Memory B cell (primary cell): ENCODE measurements around the gene MCCD1.

Experiments
- ATAC-seq: fragments of 150-1000 bp; cut with Tn5 transposase; 2 replicates; pipeline ENCODE4 v1.10.0; 2021; ENCODE audit warnings: low read depth, mild to moderate bottlenecking, moderate library complexity
- DNase-seq, 2 donors: peaks; one replicate each; pipeline ENCODE4 v3.0.0; 2022; ENCODE audit warnings: low spot score in 2 of 2
- H3K27ac Mint-ChIP-seq: one replicate; pipeline ENCODE4 v1.8.0; 2022; ENCODE audit warnings: mild to moderate bottlenecking, moderate library complexity, mixed read lengths
- H3K27me3 Mint-ChIP-seq: one replicate; pipeline ENCODE4 v1.8.0; 2022; ENCODE audit warnings: mixed read lengths
- H3K36me3 Mint-ChIP-seq: one replicate; pipeline ENCODE4 v1.8.0; 2022; ENCODE audit warnings: mild to moderate bottlenecking, mixed read lengths
- H3K4me1 Mint-ChIP-seq: one replicate; pipeline ENCODE4 v1.8.0; 2022; ENCODE audit warnings: mixed read lengths
- H3K4me3 Mint-ChIP-seq: one replicate; pipeline ENCODE4 v1.8.0; 2022; ENCODE audit warnings: mild to moderate bottlenecking, moderate library complexity, mixed read lengths
- H3K9me3 Mint-ChIP-seq: one replicate; pipeline ENCODE4 v1.8.0; 2022; ENCODE audit warnings: mixed read lengths

Gene MCCD1

GRCh38 chr6:31530659-31531058 is 1.9 kb downstream of the MCCD1 start:
- no peak for ATAC-seq
- Mint-ChIP-seq H3K36me3 (peaks cover 30% of the 10 kb centered on the region), H3K27me3 (no peaks in the 10 kb centered on the region)

GRCh38 chr6:31531162-31531561 is 2.4 kb downstream of the MCCD1 start:
- H3K27ac Mint-ChIP-seq, result no peak overlapping the region

More at GRCh38 chr6:31530659-31531058, 1.9 kb downstream of the MCCD1 start:
- Mint-ChIP-seq H3K9me3 (no peaks in the 10 kb centered on the region), H3K27ac (no peak overlapping the region), H3K4me3 (no peak overlapping the region), H3K4me1 (peaks cover 14% of the 10 kb centered on the region)
- DNase-seq, result no peak

GRCh38 chr6:31531771-31532643 is 3.2 kb downstream of the MCCD1 start:
- H3K27me3 Mint-ChIP-seq, result no peaks in the 10 kb centered on the region
- DNase-seq, result no peak

More at GRCh38 chr6:31531162-31531561, 2.4 kb downstream of the MCCD1 start:
- no peak overlapping the region for H3K4me3 Mint-ChIP-seq
- no peaks in the 10 kb centered on the region for H3K27me3 Mint-ChIP-seq
- no peak for DNase-seq
- peaks cover 15% of the 10 kb centered on the region for H3K4me1 Mint-ChIP-seq
- H3K9me3 Mint-ChIP-seq, result no peaks in the 10 kb centered on the region
- no peak for ATAC-seq
- peaks cover 35% of the 10 kb centered on the region for H3K36me3 Mint-ChIP-seq

GRCh38 chr6:31532644-31533454 is 4.1 kb downstream of the MCCD1 start:
- H3K27me3 Mint-ChIP-seq, result no peaks in the 10 kb centered on the region
- DNase-seq, result no peak
- ATAC-seq, result no peak
- no peak overlapping the region for H3K4me3 Mint-ChIP-seq
- no peaks in the 10 kb centered on the region for H3K9me3 Mint-ChIP-seq
- H3K36me3 Mint-ChIP-seq, result peaks cover 43% of the 10 kb centered on the region
- H3K27ac Mint-ChIP-seq, result no peak overlapping the region
- H3K4me1 Mint-ChIP-seq, result peaks cover 17% of the 10 kb centered on the region

More at GRCh38 chr6:31531771-31532643, 3.2 kb downstream of the MCCD1 start:
- ATAC-seq, result no peak
- Mint-ChIP-seq H3K9me3 (no peaks in the 10 kb centered on the region), H3K4me3 (no peak overlapping the region), H3K27ac (no peak overlapping the region), H3K4me1 (peaks cover 14% of the 10 kb centered on the region), H3K36me3 (peaks cover 40% of the 10 kb centered on the region)

GRCh38 chr6:31533455-31533841 is 4.7 kb downstream of the MCCD1 start:
- H3K27me3 Mint-ChIP-seq, result no peaks in the 10 kb centered on the region
- no peaks in the 10 kb centered on the region for H3K9me3 Mint-ChIP-seq
- H3K36me3 Mint-ChIP-seq, result peaks cover 47% of the 10 kb centered on the region
- ATAC-seq (no peak), DNase-seq (no peak)
- no peak overlapping the region for H3K4me3 Mint-ChIP-seq
- H3K27ac Mint-ChIP-seq, result no peak overlapping the region
- H3K4me1 Mint-ChIP-seq, result peaks cover 20% of the 10 kb centered on the region

GRCh38 chr6:31534011-31534410 is 5.2 kb downstream of the MCCD1 start:
- H3K36me3 Mint-ChIP-seq, result peaks cover 53% of the 10 kb centered on the region
- no peak overlapping the region for H3K4me3 Mint-ChIP-seq
- H3K27me3 Mint-ChIP-seq, result no peaks in the 10 kb centered on the region
- DNase-seq (no peak), ATAC-seq (no peak)
- H3K4me1 Mint-ChIP-seq, result peaks cover 26% of the 10 kb centered on the region
- no peak overlapping the region for H3K27ac Mint-ChIP-seq
- no peaks in the 10 kb centered on the region for H3K9me3 Mint-ChIP-seq

GRCh38 chr6:31534521-31535040 is 5.8 kb downstream of the MCCD1 start:
- H3K27me3 Mint-ChIP-seq, result no peaks in the 10 kb centered on the region
- ATAC-seq (no peak), DNase-seq (no peak)
- no peaks in the 10 kb centered on the region for H3K9me3 Mint-ChIP-seq
- H3K36me3 Mint-ChIP-seq, result peaks cover 58% of the 10 kb centered on the region
- no peak overlapping the region for H3K4me3 Mint-ChIP-seq
- peaks cover 31% of the 10 kb centered on the region for H3K4me1 Mint-ChIP-seq
- no peak overlapping the region for H3K27ac Mint-ChIP-seq

- Mint-ChIP-seq H3K27ac (no peak overlapping the region), H3K9me3 (no peaks in the 10 kb centered on the region), H3K4me1 (peaks cover 36% of the 10 kb centered on the region), H3K36me3 (peaks cover 58% of the 10 kb centered on the region), H3K27me3 (no peaks in the 10 kb centered on the region), H3K4me3 (no peak overlapping the region)
- no peak for DNase-seq
- no peak for ATAC-seq
These were observed 7.0 kb downstream of the MCCD1 start for GRCh38 chr6:31535538-31536324.

- DNase-seq (no peak), ATAC-seq (no peak)
- H3K4me3 Mint-ChIP-seq, result peak overlapping the region; percentile 2
- peaks cover 33% of the 10 kb centered on the region for H3K4me1 Mint-ChIP-seq
- H3K9me3 Mint-ChIP-seq, result no peaks in the 10 kb centered on the region
- H3K27me3 Mint-ChIP-seq, result no peaks in the 10 kb centered on the region
- H3K36me3 Mint-ChIP-seq, result peaks cover 47% of the 10 kb centered on the region
- peak overlapping the region; percentile 94 for H3K27ac Mint-ChIP-seq
These were observed 10.1 kb downstream of the MCCD1 start for GRCh38 chr6:31538805-31539400.

GRCh38 chr6:31540640-31541039 is 11.9 kb downstream of the MCCD1 start:
- peaks cover 33% of the 10 kb centered on the region for H3K4me1 Mint-ChIP-seq
- no peaks in the 10 kb centered on the region for H3K27me3 Mint-ChIP-seq
- no peak for DNase-seq
- H3K9me3 Mint-ChIP-seq, result no peaks in the 10 kb centered on the region
- peak overlapping the region; percentile 94 for H3K27ac Mint-ChIP-seq
- peaks cover 36% of the 10 kb centered on the region for H3K36me3 Mint-ChIP-seq
- no peak for ATAC-seq
- H3K4me3 Mint-ChIP-seq, result peak overlapping the region; percentile 94

- ATAC-seq, result peak; percentile 37
- H3K36me3 Mint-ChIP-seq, result peaks cover 31% of the 10 kb centered on the region
These were observed 12.4 kb downstream of the MCCD1 start for GRCh38 chr6:31541059-31541657.

GRCh38 chr6:31541658-31542521 is 13.1 kb downstream of the MCCD1 start, which contains the start of gene DDX39B:
Gene DDX39B (minus strand): TSS chr6:31542003. CDS start chr6:31540532, 1,471 bp downstream.
- Mint-ChIP-seq H3K27me3 (no peaks in the 10 kb centered on the region), H3K4me1 (peaks cover 35% of the 10 kb centered on the region), H3K4me3 (peak within 1 kb of the TSS; percentile 94), H3K36me3 (peaks cover 26% of the 10 kb centered on the region), H3K9me3 (no peaks in the 10 kb centered on the region), H3K27ac (peak within 1 kb of the TSS; percentile 94)
- DNase-seq, result peak; percentile 85 to 91
- peak; percentile 69 for ATAC-seq

More at GRCh38 chr6:31541059-31541657, 12.4 kb downstream of the MCCD1 start:
- Mint-ChIP-seq H3K9me3 (no peaks in the 10 kb centered on the region), H3K27ac (peak overlapping the region; percentile 94), H3K27me3 (no peaks in the 10 kb centered on the region), H3K4me3 (peak overlapping the region; percentile 94), H3K4me1 (peaks cover 30% of the 10 kb centered on the region)
- DNase-seq, result peak in 1 of 2 donors; percentile 58
